ENCODE data around the gene EMB.

DNA sequence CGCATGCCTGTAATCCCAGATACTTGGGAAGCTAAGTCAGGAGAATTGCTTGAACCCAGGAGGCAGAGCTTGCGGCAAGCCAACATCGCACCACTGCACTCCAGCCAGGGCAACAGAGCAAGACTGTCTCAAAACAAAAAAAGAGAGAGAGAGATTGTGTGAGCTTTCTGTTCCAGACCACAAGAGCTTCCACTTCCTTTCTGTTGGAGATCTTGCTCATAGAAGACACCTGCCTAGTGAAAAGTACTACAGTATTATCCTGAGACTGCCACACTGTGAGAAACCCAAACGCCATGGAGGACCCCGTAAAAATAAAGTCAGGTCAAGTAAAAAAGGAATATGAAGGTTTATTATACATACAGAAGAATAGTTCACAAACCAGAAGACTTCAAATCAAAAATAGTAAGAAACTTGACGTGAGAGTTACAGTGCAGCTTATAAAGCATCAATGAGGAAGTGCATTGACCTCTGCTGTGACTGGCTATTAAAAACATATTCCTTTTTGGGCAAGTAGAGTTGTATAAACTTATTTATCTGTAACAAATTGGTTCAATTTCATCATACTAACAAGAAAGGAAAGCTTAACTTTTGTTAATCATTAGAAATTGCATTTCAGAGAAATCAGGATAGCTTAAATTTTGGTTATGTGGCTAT, 4.3 kb upstream of the EMB start:
- TF ChIP-seq, protein P1, sequence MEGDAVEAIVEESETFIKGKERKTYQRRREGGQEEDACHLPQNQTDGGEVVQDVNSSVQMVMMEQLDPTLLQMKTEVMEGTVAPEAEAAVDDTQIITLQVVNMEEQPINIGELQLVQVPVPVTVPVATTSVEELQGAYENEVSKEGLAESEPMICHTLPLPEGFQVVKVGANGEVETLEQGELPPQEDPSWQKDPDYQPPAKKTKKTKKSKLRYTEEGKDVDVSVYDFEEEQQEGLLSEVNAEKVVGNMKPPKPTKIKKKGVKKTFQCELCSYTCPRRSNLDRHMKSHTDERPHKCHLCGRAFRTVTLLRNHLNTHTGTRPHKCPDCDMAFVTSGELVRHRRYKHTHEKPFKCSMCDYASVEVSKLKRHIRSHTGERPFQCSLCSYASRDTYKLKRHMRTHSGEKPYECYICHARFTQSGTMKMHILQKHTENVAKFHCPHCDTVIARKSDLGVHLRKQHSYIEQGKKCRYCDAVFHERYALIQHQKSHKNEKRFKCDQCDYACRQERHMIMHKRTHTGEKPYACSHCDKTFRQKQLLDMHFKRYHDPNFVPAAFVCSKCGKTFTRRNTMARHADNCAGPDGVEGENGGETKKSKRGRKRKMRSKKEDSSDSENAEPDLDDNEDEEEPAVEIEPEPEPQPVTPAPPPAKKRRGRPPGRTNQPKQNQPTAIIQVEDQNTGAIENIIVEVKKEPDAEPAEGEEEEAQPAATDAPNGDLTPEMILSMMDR (IDR thresholded peaks at IDR 0.05; ENCODE audit: poor library complexity) = no peak
- no peak for TF ChIP-seq EZH2 (IDR thresholded peaks at IDR 0.05; ENCODE audit: borderline replicate concordance)

Data from hepatocyte (in vitro differentiated cells).